Peyer's patch (tissue), 4 donors: ENCODE data around the gene RFX8.

Source experiments
- POLR2A ChIP-seq, 2 donors: fragments of 450-650 bp; IDR thresholded peaks; one replicate each; pipeline ENCODE4 v1.5.1; 2017; ENCODE audit warnings: antibody characterized with exemption in 2 of 2, mild to moderate bottlenecking in 2 of 2, moderate library complexity in 2 of 2
- TF ChIP-seq, protein P1 (sequence below), 6 experiments: fragments of 450-650 bp in 4 of 6; fragments of 200-600 bp in 2 of 6; sonication (generic) in 1 of 6; IDR thresholded peaks; one replicate each; pipeline ENCODE4 v1.5.1; 2017 to 2019; ENCODE audit warnings: antibody characterized with exemption in 6 of 6, mild to moderate bottlenecking in 3 of 6, moderate library complexity in 1 of 6

DNA sequence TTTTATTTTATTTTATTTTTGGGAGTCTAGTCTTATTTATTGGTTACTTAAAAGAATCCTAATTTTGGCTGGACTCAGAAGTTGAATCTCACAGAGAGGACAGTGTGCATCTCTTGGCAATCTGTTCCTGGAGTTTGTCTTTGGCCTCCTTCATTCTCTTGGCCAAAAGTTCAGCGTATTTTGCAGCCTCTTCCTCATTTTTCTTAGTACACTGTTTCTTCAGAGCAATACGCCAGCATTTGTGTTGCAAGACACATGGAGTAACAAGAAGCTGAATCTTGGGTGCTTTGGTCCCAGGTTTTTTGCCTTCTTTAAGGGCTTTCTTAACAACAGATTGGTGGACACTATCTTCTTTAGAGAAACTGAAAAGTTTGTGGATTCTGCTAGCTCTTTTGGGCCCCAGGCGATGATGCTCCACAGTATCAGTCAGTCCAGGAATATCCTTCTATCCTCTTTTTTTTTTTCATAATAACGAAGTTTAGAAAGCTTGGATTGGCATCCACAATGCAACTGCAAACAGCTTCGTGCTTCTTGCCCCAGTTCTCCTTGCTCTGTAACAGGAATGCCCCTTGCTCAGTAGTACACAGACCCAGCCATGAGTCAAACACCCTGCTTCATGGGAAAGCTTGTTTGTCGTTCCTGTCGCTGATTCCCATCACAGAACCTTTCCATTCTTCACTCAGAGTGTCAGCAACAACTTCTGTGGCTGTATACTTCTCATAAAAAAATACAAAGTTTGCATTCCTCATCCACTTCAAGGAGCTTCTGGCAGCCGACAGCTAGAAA is 34.8 kb upstream of the RFX8 start:
- TF ChIP-seq, protein P1, sequence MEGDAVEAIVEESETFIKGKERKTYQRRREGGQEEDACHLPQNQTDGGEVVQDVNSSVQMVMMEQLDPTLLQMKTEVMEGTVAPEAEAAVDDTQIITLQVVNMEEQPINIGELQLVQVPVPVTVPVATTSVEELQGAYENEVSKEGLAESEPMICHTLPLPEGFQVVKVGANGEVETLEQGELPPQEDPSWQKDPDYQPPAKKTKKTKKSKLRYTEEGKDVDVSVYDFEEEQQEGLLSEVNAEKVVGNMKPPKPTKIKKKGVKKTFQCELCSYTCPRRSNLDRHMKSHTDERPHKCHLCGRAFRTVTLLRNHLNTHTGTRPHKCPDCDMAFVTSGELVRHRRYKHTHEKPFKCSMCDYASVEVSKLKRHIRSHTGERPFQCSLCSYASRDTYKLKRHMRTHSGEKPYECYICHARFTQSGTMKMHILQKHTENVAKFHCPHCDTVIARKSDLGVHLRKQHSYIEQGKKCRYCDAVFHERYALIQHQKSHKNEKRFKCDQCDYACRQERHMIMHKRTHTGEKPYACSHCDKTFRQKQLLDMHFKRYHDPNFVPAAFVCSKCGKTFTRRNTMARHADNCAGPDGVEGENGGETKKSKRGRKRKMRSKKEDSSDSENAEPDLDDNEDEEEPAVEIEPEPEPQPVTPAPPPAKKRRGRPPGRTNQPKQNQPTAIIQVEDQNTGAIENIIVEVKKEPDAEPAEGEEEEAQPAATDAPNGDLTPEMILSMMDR (IDR thresholded peaks at IDR 0.05) = no peak
- no peak for TF ChIP-seq POLR2A (IDR thresholded peaks at IDR 0.05)
